ENCODE measurements around the gene ABLIM2.

ABLIM2 gene

DNA sequence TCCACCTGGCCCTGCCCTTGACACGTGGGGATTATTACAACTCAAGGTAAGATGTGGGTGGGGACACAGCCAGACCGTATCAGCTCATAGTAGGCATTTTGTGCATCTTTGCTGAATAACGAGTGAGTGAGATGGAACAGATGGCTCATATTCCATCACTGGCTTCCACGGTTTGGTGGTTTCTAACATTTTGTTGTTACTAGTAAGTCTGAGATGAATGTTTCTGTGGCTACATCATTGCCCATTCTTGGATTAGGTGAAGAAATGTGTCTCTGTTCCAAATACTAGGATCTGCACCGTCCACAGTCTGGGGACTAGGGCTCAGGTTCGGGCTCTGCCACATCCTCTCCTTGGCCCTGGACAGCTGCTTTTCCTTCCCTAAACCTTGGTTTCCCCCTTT lies 3.6 kb downstream of the ABLIM2 start:
- H3K4me2 ChIP-seq (ENCODE audit: low read depth, low read length) = no peak overlapping the region
- TF ChIP-seq EZH2phosphoT487 (IDR thresholded peaks at IDR 0.05; ENCODE audit: low read length) (no peak), CTCF (IDR thresholded peaks at IDR 0.05; ENCODE audit: low read length) (no peak), EZH2 (optimal IDR thresholded peaks at IDR 0.05; ENCODE audit: low read depth, low read length) (no peak)
- H3K27ac ChIP-seq (ENCODE audit: low read length) = no peak overlapping the region
- H3K4me3 ChIP-seq (ENCODE audit: low read length) = no peak overlapping the region
- H3K79me2 ChIP-seq (ENCODE audit: low read length) = no peaks in the 10 kb centered on the region
- H3F3A ChIP-seq (ENCODE audit: insufficient read depth, low read length) = no peaks in the 10 kb centered on the region
- H3K36me3 ChIP-seq (replicated peaks; ENCODE audit: insufficient read depth, low read length) = no peaks in the 10 kb centered on the region
- no peaks in the 10 kb centered on the region for H3K9me3 ChIP-seq (replicated peaks; ENCODE audit: insufficient read depth, low read length)
- H3K4me1 ChIP-seq (ENCODE audit: low read length) = no peaks in the 10 kb centered on the region
- H4K20me1 ChIP-seq (ENCODE audit: insufficient read depth, low read length) = no peaks in the 10 kb centered on the region
- no peaks in the 10 kb centered on the region for H3K9me2 ChIP-seq (replicated peaks; ENCODE audit: insufficient read depth, low read length)
- H2AFZ ChIP-seq (ENCODE audit: low read length) = no peak overlapping the region
- peaks cover 77% of the 10 kb centered on the region for H3K27me3 ChIP-seq (replicated peaks; ENCODE audit: insufficient read depth, low read length)
- DNase-seq = no peak
- H3K9ac ChIP-seq (ENCODE audit: low read length) = no peak overlapping the region

GRCh38 chr4:8153441-8153840 lies 5.2 kb downstream of the ABLIM2 start:
- Histone ChIP-seq H3K4me3 (ENCODE audit: low read length) (no peak overlapping the region), H3K4me2 (ENCODE audit: low read depth, low read length) (no peak overlapping the region), H3K4me1 (ENCODE audit: low read length) (no peaks in the 10 kb centered on the region), H3F3A (ENCODE audit: insufficient read depth, low read length) (no peaks in the 10 kb centered on the region), H3K27ac (ENCODE audit: low read length) (no peak overlapping the region), H3K27me3 (replicated peaks; ENCODE audit: insufficient read depth, low read length) (peaks cover 88% of the 10 kb centered on the region), H3K9me3 (replicated peaks; ENCODE audit: insufficient read depth, low read length) (no peaks in the 10 kb centered on the region), H3K9ac (ENCODE audit: low read length) (no peak overlapping the region), H3K36me3 (replicated peaks; ENCODE audit: insufficient read depth, low read length) (no peaks in the 10 kb centered on the region), H4K20me1 (ENCODE audit: insufficient read depth, low read length) (no peaks in the 10 kb centered on the region), H3K79me2 (ENCODE audit: low read length) (no peaks in the 10 kb centered on the region), H3K9me2 (replicated peaks; ENCODE audit: insufficient read depth, low read length) (no peaks in the 10 kb centered on the region), H2AFZ (ENCODE audit: low read length) (no peak overlapping the region)
- no peak for DNase-seq
- TF ChIP-seq EZH2 (optimal IDR thresholded peaks at IDR 0.05; ENCODE audit: low read depth, low read length) = no peak
- TF ChIP-seq EZH2phosphoT487 (IDR thresholded peaks at IDR 0.05; ENCODE audit: low read length) = no peak
- TF ChIP-seq CTCF (IDR thresholded peaks at IDR 0.05; ENCODE audit: low read length) = no peak

DNA sequence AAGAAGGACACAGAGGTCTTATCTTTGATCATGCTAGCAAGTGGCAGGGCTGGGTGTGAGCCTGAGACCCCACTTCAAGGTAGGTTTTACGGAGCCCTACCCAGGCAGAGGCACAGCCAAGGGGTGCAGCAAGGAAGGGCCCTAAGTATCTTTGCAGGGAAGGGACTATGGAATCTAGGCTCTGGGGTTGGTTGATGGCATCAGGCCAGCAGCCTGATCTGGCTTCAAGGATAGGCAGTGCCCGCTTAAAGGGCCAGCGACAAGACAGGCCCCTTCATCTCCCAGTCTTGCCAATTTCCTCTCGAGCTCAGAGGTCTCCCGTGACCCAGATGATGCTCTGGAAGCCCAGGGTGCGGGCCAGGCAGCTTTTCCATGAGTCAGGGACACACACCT lies 5.8 kb downstream of the ABLIM2 start:
- H3K79me2 ChIP-seq (ENCODE audit: low read length) = no peaks in the 10 kb centered on the region
- H2AFZ ChIP-seq (ENCODE audit: low read length) = no peak overlapping the region
- DNase-seq = no peak
- H3K4me2 ChIP-seq (ENCODE audit: low read depth, low read length) = no peak overlapping the region
- H3K36me3 ChIP-seq (replicated peaks; ENCODE audit: insufficient read depth, low read length) = no peaks in the 10 kb centered on the region
- no peak for TF ChIP-seq EZH2 (optimal IDR thresholded peaks at IDR 0.05; ENCODE audit: low read depth, low read length)
- TF ChIP-seq CTCF (IDR thresholded peaks at IDR 0.05; ENCODE audit: low read length) = no peak
- TF ChIP-seq EZH2phosphoT487 (IDR thresholded peaks at IDR 0.05; ENCODE audit: low read length) = no peak
- no peaks in the 10 kb centered on the region for H3K9me2 ChIP-seq (replicated peaks; ENCODE audit: insufficient read depth, low read length)
- no peak overlapping the region for H3K9ac ChIP-seq (ENCODE audit: low read length)
- H3K4me3 ChIP-seq (ENCODE audit: low read length) = no peak overlapping the region
- peaks cover 89% of the 10 kb centered on the region for H3K27me3 ChIP-seq (replicated peaks; ENCODE audit: insufficient read depth, low read length)
- H4K20me1 ChIP-seq (ENCODE audit: insufficient read depth, low read length) = no peaks in the 10 kb centered on the region
- H3F3A ChIP-seq (ENCODE audit: insufficient read depth, low read length) = no peaks in the 10 kb centered on the region
- no peak overlapping the region for H3K27ac ChIP-seq (ENCODE audit: low read length)
- H3K9me3 ChIP-seq (replicated peaks; ENCODE audit: insufficient read depth, low read length) = no peaks in the 10 kb centered on the region
- no peaks in the 10 kb centered on the region for H3K4me1 ChIP-seq (ENCODE audit: low read length)
